HG03521 (cell line): ENCODE results near the gene ATXN7.
A peak's percentile ranks its signal among the peaks of the same experiment; 100 is the strongest.

Experiments
- ATAC-seq: cut with Tn5 transposase; IDR thresholded peaks from one replicate; pipeline ENCODE4 v1.9.1; 2021; ENCODE audit warnings: mild to moderate bottlenecking, moderate library complexity; ENCODE audit not compliant: unreplicated experiment

The ATXN7 gene, protein sequence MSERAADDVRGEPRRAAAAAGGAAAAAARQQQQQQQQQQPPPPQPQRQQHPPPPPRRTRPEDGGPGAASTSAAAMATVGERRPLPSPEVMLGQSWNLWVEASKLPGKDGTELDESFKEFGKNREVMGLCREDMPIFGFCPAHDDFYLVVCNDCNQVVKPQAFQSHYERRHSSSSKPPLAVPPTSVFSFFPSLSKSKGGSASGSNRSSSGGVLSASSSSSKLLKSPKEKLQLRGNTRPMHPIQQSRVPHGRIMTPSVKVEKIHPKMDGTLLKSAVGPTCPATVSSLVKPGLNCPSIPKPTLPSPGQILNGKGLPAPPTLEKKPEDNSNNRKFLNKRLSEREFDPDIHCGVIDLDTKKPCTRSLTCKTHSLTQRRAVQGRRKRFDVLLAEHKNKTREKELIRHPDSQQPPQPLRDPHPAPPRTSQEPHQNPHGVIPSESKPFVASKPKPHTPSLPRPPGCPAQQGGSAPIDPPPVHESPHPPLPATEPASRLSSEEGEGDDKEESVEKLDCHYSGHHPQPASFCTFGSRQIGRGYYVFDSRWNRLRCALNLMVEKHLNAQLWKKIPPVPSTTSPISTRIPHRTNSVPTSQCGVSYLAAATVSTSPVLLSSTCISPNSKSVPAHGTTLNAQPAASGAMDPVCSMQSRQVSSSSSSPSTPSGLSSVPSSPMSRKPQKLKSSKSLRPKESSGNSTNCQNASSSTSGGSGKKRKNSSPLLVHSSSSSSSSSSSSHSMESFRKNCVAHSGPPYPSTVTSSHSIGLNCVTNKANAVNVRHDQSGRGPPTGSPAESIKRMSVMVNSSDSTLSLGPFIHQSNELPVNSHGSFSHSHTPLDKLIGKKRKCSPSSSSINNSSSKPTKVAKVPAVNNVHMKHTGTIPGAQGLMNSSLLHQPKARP

GRCh38 chr3:63863150-63864007, at the start of gene ATXN7, which contains the start of gene THOC7:
TSS of gene ATXN7 (plus strand) at chr3:63863867. CDS start at chr3:63912599, 48,732 bp downstream.
TSS of gene THOC7 (minus strand) at chr3:63863805. CDS start at chr3:63863790, 15 bp downstream.
- ATAC-seq: peak; percentile 71

GRCh38 chr3:63814237-63814636, 49.4 kb upstream of the ATXN7 start:
- ATAC-seq: no peak

GRCh38 chr3:63817225-63817624, 46.4 kb upstream of the ATXN7 start:
- no peak for ATAC-seq

- ATAC-seq: no peak
These were observed 45.2 kb upstream of the ATXN7 start for GRCh38 chr3:63818282-63819150.

- no peak for ATAC-seq
These were observed 44.6 kb upstream of the ATXN7 start, which contains the start of gene C3orf49 for GRCh38 chr3:63819151-63819398. TSS of gene C3orf49 (plus strand) at chr3:63819299. CDS start at chr3:63819472, 173 bp downstream.

GRCh38 chr3:63824309-63824708, 39.4 kb upstream of the ATXN7 start:
- ATAC-seq: no peak

DNA sequence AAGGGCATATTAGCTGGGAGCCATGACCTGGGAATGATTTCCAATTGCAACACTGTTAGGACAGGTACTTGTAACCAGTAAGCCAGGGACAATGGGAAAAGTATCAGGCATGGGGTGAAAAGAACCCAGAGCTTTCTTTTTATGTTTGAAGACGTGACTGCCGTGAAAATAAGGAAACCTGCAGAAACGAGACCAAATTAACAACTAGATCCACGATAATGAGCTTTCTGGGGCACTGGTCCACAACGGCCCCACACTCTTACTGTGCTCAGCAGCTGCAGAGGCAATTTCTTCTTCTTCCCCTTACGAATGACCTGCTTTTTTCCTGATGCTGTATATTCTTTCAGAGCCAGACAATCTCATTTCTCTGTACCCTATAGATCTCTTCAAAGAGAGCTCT, 33.1 kb upstream of the ATXN7 start:
- no peak for ATAC-seq

- no peak for ATAC-seq
These were observed 31.3 kb upstream of the ATXN7 start for GRCh38 chr3:63832395-63832794.

GRCh38 chr3:63841704-63842103, 22.0 kb upstream of the ATXN7 start:
- ATAC-seq: no peak

DNA sequence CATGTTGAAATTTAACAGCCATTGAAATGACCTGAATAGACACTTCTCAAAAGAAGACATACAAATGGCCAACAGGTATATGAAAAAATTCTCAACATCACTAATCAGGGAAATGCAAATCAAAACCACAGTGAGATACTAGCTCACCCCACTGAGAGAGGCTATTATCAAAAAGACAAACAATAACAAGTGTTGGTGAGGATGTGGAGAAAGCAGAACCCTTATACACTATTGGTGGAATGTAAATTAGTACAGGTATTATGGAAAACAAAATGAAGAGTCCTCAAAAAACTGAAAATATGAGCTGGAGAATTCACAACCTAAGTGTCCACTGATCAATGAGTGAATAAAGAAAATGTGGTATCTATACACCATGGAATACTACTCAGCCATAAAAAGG, 21.5 kb upstream of the ATXN7 start:
- no peak for ATAC-seq

GRCh38 chr3:63845215-63845614, 18.5 kb upstream of the ATXN7 start:
- ATAC-seq: no peak

- ATAC-seq: no peak
These were observed 15.8 kb upstream of the ATXN7 start for GRCh38 chr3:63847718-63848450.

GRCh38 chr3:63849175-63849574, 14.5 kb upstream of the ATXN7 start:
- no peak for ATAC-seq

GRCh38 chr3:63851287-63851686, 12.4 kb upstream of the ATXN7 start:
- ATAC-seq: no peak

DNA sequence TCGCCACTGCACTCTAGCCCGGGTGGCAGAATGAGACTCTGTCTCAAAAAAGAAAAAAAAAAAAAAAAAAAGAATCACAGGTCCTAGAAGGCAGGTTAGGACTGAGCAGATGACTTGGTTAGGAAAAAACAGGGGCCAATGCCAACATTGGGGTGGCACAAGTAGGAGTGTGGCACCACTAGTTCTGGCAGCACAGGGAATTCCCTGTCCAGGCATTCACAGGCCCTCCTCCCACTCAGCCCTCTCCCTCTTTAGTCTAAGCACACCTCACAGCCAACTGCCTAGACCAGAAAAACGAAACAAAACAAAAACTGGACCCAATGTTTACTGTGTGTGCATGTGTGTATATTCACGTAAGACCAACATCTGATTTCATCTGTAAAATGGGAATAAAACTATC, 10.6 kb upstream of the ATXN7 start:
- ATAC-seq: no peak

GRCh38 chr3:63855333-63855940, 8.2 kb upstream of the ATXN7 start:
- no peak for ATAC-seq

GRCh38 chr3:63857311-63857710, 6.4 kb upstream of the ATXN7 start:
- ATAC-seq: no peak

- ATAC-seq: no peak
These were observed 2.9 kb upstream of the ATXN7 start for GRCh38 chr3:63860776-63861175.

- ATAC-seq: no peak
These were observed 2.4 kb upstream of the ATXN7 start for GRCh38 chr3:63861306-63861705.
